ENCODE results near the gene CHI3L1.

Gene CHI3L1

DNA sequence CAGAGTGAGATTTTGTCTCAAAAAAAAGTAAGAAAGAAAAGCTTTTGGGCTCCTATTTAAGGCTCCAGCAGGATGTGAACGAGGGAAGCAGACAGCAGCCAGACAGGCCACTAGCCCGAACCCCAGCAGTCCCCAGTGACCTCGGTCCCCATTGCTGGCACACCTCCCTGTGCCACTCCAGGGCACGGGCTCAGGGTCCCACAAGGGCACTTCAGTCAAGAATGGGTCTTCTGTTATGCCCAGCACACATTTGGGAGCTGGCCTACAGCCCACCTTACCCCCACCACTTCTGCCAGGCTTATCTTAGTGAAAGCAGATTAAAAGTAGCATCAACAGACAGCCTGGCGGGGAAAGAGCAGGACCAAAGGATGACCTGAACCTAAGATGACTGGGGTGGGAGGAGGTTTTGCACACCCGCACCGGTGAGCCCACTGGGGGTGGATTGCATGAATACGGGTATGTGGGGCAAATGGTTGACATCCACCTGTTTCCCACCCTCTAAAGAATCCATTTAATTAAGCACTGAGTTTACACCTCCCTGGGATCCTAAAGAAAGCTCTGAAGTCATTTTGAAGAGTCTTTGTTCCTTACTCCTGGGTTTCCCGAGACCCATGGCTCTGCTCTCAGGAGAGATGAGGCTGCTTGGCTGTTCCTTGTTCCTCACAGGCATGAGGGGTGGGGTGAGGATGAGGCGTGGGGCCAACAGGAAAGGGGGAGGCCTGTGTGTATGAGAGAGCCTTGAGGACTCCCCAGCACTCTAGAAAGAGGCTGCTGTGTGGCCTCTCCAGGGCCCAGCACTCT, 4.7 kb downstream of the CHI3L1 start:
- no peak for DNase-seq (ENCODE audit: low read depth in 2 of 2)

- DNase-seq (ENCODE audit: low read depth in 2 of 2): no peak
Observed at GRCh38 chr1:203180611-203181330, 5.7 kb downstream of the CHI3L1 start.

GRCh38 chr1:203179667-203180005, 6.9 kb downstream of the CHI3L1 start:
- no peak for DNase-seq (ENCODE audit: low read depth in 2 of 2)

GRCh38 chr1:203178821-203179666, 7.5 kb downstream of the CHI3L1 start:
- no peak for DNase-seq (ENCODE audit: low read depth in 2 of 2)

DNA sequence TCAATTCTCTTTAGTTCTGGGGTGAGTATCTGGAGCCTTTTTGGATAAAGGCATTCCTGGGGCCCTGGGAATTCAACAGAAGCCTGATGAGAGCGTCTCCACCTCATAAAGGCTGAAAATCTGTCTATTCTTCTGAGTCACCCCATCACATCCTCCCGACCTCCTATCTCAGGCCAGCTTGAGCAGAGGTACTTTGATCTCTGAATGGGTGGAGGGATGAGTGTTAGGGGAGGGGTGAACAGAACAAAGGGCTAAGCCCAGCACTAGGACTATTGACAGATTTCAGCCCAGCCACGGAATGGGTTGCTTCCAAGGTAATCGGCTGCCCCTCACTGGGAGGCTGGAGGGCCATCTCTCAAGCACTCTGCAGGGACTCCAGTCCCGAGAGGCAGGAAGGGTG, 8.4 kb downstream of the CHI3L1 start:
- DNase-seq (ENCODE audit: low read depth in 2 of 2): no peak

- DNase-seq (ENCODE audit: low read depth in 2 of 2): no peak
Observed at GRCh38 chr1:203177470-203178039, 8.9 kb downstream of the CHI3L1 start.

DNA sequence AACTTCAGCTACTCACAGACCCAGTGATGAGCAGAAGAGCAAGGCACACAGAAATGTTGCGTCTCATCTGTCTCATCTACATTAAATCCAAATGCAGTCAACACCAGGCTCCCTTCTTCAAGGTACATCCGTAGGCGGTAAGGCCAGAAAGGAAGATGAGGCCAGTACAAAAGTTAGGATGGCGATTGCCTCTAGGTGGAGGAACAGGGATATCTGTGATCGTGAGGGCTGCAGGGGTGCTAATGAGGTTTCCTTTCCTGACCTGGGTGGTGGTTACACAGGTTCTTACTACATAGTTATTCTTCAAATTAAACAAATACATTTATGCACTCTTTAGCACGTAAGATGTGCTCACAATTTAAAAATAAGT, 9.5 kb downstream of the CHI3L1 start:
- DNase-seq (ENCODE audit: low read depth in 2 of 2): no peak

- DNase-seq (ENCODE audit: low read depth in 2 of 2): no peak
Observed at GRCh38 chr1:203176273-203177035, 10.1 kb downstream of the CHI3L1 start.

- no peak for DNase-seq (ENCODE audit: low read depth in 2 of 2)
Observed at GRCh38 chr1:203175827-203176241, 10.7 kb downstream of the CHI3L1 start.

- no peak for DNase-seq (ENCODE audit: low read depth in 2 of 2)
Observed at GRCh38 chr1:203175237-203175826, 11.2 kb downstream of the CHI3L1 start, which contains the start of gene MYBPH. TSS of gene MYBPH (minus strand) at chr1:203175826. CDS start at chr1:203175755, 71 bp downstream.

DNA sequence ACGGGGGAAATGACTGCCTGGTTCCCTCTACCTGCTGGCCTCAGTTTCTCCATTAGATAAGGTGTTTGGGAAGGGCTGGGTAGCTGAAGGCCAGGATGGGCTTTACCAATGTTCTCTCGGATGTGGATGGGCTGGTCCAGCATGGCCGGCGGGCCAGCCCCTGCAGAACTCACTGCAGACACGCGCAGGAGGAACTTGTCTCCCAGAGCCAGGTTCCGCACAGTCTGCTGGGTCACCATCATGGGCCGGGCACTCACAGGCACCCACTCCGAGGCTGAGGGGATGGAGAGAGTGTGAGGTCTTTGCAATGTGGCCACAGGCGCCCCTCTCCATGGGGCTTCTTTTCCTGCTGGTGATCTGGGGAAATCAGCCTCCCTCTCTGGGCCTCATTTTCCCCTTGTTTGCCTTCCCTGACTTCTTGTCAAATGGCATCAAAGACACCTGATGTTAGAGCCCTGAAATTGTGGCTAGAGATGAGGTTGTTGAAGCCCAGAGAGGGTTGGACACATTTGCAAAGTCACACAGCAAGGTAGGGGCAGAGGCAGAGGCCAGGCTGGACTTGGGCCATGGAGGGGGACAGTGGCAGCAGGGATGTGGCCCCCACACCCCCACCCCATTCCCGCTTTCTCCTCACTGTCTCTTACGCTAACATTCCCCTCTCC, 12.0 kb downstream of the CHI3L1 start:
- no peak for DNase-seq (ENCODE audit: low read depth in 2 of 2)

DNA sequence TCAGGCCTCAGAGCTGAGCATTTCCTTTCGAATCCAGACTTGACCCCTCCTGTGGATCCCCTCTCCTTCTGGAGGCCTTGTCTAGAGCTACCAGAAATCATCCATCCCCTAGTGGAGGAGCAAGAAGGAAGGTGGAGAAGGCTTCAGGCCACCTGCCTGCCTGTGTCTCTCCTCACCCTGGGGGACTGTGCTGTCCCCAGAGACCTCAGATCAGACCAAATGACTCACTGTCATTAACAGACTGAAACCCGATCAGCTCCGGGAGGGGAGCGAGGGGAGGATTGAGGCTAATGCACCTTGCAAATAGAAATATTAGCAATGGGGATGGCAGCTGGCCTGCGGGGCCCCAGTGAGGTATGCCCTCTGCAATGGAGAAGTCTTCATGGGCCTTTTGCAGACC, 12.9 kb downstream of the CHI3L1 start:
- no peak for DNase-seq (ENCODE audit: low read depth in 2 of 2)

DNA sequence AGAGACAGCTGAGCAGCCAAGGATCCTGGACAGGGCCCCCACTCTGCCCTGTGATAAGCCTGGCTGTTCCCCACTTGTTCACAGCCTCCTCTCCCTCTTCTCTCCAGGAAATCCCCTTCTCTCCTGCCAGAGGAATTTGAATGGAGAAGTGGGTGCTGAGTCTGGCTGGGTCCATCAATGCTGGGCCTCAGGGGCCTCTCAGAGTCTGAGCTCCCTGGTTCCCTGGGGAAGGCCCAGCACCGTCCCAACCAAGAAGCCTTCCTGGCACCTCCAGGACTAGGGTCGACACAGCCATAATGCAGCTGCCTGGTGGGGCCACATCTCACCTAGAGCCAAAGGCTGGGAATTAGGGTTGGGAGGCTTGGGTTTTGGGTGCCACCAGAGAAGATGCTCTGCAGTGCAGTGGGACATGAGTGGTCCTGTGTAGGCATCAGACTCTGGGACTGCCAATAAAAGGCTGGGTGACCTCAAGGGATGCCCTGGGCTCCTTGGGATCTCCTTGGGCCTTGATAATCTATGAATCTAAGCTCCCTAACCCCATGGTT, 13.4 kb downstream of the CHI3L1 start:
- DNase-seq (ENCODE audit: low read depth in 2 of 2): no peak

GRCh38 chr1:203172184-203173010, 14.1 kb downstream of the CHI3L1 start:
- peak; percentile 9 to 21 for DNase-seq (ENCODE audit: low read depth in 2 of 2)

GRCh38 chr1:203171341-203172183, 14.9 kb downstream of the CHI3L1 start:
- no peak for DNase-seq (ENCODE audit: low read depth in 2 of 2)

DNA sequence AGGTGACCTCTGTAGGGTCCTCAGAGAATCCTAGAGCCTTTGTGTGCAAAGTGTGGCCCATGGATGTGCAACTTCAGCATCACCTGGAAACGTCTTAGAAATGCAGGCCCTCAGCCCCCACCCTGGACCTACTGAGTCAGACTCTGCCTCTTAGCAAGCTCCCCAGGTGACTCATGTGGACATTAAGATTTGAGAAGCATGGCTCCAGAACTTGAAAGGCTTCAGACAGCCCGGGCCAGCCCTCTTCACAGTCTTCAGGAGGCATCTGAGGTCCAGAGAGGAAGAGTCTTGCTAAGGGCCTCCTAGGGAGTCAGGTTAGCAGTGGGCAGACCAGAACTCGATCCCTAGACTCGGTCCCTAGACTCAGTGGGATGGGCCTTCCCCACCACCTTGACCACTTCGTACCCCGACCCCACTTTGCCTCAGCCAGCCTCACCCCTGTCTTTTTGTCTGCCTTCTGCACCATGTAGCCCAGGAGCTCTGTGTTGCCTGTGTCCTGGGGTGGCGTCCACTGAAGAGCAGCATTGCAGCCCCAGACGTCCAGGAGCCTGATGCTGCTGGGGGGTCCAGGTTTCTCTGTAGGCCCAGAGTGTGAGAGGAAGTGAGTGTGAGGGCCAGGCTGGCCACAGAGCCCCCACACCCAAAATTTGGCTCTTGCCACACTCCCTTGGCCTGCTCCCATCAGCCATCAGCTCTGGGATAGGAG, 15.7 kb downstream of the CHI3L1 start:
- DNase-seq (ENCODE audit: low read depth in 2 of 2): no peak

- DNase-seq (ENCODE audit: low read depth in 2 of 2): no peak
Observed at GRCh38 chr1:203169770-203170520, 16.6 kb downstream of the CHI3L1 start.
